GM18951 (cell line): ENCODE measurements around the gene SVOPL.
"Not testable (repeated sequence)": the region's sequence is repeated elsewhere in the genome, so short reads cannot be mapped to it uniquely, and the experiment has no call there.

Experiments
- POLR2A ChIP-seq: IDR thresholded peaks from 4 replicates; pipeline ENCODE4 v1.6.1; 2011; ENCODE audit warnings: mild to moderate bottlenecking; ENCODE audit not compliant: insufficient read length, insufficient read depth; ENCODE audit errors: extremely low read depth
- in situ Hi-C: fragments of 300-500 bp; cut with MboI; formaldehyde crosslinking; loops from one replicate; pipeline ENCODE4 v1.12.0; 2022; ENCODE audit warnings: low sequenced_read_pairs, mixed read lengths, inconsistent platforms; ENCODE audit not compliant: unreplicated experiment

Gene SVOPL

DNA sequence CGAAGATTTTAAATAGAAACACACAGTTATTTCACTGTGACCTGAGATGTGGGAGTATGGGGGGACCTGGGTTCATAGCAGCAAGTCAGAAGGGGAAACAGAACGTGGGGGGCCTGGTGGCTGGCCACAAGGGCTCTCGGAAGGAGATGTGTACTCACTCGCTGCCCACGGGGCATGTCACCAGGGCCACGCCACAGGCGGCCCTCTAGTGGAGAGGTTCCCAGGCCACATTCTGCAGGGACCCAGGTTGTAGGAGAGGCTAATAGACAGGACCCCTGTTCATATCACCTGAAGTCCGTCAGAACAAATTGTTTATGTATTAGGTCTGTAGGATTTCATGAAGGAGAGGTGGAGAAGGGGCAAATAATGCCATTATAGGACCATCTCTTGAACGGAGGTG lies 25.1 kb upstream of the SVOPL start:
- in situ Hi-C loops = loop anchor here (25.0 kb wide), 3 partner anchors 264 to 814 kb away; partner anchors contain the start of gene TRIM24
- no peak for TF ChIP-seq POLR2A

DNA sequence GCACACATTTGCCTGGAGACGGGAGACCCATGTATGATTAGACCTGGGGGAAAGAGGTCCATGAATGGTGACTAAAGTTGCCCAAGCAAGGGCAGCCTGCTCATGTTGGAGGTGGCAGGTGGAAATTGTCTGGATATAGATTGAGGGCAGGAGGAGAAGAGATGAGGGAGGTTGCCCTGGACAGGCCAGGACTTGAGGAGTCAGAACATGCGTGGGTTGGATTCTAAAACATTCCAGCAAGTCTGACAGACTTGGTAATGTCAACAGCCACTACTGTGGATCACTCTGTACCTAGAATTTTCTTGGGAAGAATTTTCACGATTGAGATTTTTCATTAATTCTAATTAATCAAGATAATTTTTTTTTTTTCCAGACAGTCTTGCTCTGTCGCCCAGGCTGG lies 19.1 kb upstream of the SVOPL start:
- TF ChIP-seq POLR2A = no peak
- in situ Hi-C loops = no loop called here

GRCh38 chr7:138716889-138717288 lies 15.7 kb upstream of the SVOPL start:
- in situ Hi-C loops = no loop called here
- no peak for TF ChIP-seq POLR2A

DNA sequence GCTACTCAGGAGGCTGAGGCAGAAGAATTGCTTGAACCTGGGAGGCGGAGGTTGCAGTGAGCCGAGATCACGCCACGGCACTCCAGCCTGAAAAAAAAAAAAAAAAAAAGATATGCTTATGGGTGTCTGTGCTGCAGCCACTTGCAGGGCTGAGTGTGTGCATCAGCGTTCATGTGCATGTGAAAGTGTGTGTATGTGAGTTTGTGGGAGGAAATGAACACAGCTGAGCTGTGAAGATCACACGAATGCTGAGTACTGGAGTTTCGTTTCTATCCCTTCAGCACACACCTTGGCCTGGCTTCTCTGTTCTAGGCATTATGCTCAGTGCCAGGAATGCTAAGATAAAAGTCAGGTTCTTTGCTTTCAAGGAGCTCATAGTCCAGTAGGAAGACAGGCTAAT lies 12.0 kb upstream of the SVOPL start:
- no peak for TF ChIP-seq POLR2A
- in situ Hi-C loops = no loop called here

DNA sequence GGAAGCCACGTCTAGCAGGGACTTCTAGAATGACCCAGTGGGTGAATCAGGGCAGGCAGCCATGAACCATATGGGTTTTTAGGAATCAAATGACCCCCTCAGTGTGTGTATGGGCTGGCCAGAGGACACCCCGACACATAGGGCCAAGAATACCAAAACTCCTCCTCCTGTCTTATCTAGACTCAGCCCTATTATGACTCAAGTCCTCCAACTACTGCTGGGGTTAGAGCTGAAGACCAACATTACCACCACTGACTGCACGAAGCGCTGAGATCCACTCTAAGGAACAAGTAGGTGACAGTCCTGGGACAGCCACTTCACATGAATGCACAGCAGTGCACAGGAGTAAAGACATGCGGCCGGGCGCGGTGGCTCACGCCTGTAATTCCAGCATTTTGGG lies 11.5 kb upstream of the SVOPL start:
- no peak for TF ChIP-seq POLR2A
- in situ Hi-C loops = no loop called here

DNA sequence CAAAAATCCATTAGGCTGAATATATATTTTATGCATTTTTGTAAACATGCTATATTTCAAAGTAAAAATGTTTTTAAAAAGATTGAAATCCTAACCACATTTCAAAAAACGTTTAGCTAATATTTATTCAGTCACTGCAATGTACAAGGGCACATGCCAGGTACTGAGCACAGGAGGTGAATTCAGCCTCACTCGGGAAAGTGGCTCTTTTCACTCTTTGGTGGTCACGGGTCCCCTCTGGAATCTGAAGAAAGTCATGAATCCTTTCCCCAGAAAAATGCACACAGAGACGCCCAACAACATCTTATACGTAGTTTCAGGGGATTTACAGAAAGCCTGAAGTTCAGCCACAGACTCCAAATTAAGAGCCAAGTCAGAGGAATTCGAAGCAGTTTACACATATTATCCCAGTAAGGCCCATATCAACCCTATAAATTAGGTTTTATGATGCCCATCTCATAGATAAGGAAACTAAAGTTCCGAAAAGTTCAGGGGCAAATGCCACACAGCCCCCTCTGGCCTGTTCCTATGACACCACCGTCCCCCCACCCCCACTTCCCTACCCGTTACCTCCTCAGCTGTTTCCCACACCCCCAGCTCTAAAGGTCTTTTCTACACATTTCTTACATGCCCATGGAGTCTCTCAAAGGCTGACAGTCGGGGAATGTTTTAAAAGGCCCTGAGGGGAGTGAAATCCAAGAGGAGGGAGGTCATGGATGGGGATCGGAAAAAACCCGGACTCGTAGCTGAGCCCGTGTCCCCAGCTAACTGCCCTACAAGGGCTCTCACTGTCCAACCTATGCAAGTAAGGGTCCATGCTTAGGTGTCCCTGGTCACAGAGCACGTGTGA lies 9.6 kb upstream of the SVOPL start:
- in situ Hi-C loops = no loop called here
- no peak for TF ChIP-seq POLR2A

DNA sequence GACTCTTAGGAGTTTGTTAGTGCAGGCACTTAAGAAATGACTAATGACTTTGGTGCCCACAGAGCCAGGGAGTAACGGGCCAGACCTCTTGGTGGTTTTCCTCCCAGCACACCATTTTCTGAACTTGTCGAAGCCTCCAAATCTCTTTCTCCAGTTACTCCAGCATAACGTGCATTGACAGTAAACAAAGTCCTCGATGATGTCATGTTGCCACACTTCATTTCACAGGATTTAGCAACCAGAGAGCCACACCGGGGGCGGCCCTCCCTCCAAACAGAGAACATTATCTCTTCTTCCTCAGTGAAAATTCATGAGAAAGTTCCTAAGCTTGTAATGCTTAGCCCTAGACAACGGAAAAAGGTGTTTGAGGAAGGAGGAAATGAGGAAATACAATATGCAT lies 4.0 kb upstream of the SVOPL start:
- in situ Hi-C loops = no loop called here
- TF ChIP-seq POLR2A = no peak

DNA sequence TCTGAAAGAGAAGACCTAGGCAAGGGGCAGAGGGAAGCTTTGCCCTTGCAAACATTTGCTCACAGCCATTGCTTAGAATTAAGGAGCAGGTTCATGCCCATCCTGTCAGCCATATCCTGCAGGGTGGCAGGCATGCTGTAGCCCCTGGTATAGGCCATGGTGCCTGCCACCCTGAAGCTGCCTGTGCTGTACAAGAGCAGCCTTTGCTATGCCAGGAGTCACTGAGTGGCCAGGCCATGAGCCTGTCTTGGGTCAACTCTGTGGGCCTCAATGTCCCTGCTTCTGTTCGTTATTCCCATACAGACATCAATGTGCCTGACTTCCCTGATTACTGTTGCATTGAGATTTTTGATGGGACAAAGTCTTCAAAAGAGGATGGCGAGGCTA lies 368 bp upstream of the SVOPL start:
- no peak for TF ChIP-seq POLR2A
- in situ Hi-C loops = no loop called here

DNA sequence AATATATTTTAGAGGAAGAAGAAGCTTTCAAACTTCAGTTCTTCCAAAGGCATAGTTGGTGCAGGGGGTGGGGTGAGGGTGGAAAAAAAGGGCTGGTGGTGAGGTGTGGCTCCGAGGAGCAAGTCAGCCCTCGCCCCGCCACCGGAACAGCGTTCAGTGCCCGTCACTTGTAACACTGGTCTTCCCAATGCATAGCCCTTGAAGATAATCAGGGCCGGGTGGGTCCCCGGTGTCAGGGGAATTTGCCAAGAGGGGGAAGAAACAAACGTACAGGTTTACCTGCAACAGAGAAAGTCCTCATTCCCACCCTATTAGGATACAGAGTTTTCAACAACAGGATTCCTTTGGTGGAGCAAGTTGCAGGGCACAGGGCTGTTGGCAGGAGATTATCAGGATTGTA lies 1.5 kb downstream of the SVOPL start:
- no peak for TF ChIP-seq POLR2A
- in situ Hi-C loops = no loop called here

- in situ Hi-C loops = no loop called here
- no peak for TF ChIP-seq POLR2A
Observed at GRCh38 chr7:138698281-138698680, 2.9 kb downstream of the SVOPL start.

DNA sequence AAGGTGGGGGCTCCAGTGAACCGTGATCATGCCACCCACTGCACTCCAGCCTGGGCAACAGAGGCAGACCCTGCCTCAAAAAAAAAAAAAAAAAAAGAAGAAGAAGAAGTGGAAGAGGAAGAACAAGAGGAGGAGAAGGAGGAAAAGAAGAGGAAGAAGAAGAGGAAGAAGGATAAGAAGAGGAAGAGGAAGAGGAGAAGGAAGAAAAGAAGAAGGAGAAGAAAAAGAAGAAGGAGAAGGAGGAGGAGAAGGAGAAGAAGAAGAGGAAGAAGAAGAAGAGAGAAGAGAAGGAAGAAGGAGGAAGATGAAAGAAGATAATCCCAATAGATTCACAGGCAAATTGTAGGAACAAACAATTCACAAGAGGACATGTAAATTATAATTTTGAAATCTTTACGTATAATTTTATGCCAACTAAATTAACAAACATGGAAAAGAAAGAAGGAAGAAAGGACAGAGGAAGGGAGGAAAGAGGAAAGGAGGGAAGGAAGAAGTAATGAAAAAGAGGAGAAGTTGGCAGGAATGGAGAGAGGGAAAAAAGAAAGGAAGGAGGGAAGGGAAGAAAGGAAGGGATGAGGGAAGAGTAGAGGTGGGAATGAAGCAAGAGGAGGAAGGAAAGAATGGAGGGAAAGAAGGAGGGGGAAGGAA lies 3.5 kb downstream of the SVOPL start:
- in situ Hi-C loops = no loop called here
- no peak for TF ChIP-seq POLR2A

GRCh38 chr7:138695776-138696175 lies 5.4 kb downstream of the SVOPL start:
- in situ Hi-C loops = not testable (repeated sequence)

- no peak for TF ChIP-seq POLR2A
- in situ Hi-C loops = no loop called here
Observed at GRCh38 chr7:138695106-138695505, 6.1 kb downstream of the SVOPL start.

DNA sequence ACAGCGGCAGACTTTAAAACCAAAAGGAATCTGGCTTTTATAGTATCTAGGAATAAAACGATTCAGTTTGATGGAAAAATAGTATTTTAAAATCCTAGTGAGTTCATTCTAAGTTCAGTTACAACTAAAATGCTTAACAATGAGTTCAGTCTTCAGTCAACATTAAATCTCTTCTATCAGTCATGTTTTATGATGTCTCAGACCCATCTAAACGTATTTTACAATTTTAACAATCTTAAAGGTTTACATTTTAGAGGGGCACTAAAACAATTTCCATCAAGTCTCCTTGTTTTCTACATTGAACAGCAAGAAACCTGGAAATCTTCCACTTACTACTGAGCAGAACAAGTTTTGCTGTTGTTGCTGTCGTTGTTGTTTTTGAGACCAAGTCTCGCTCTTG lies 10.0 kb downstream of the SVOPL start:
- in situ Hi-C loops = no loop called here
- no peak for TF ChIP-seq POLR2A
